Mucosa of descending colon (tissue), 3 donors: Measurements from ENCODE around the gene SST. TPM values are rescaled to one million over a fixed set of nuclear protein-coding genes. Genes with fewer than 3 reads are reported as not detected.
A peak's percentile ranks its signal among the peaks of the same experiment; 100 is the strongest.

ENCODE experiments used
- ATAC-seq: fragments of 200-7000 bp; cut with Tn5 transposase; one replicate; pipeline ENCODE4 v1.9.1; 2020; ENCODE audit warnings: mild to moderate bottlenecking, moderate library complexity
- DNase-seq, 3 donors: peaks; one replicate each; pipeline ENCODE4 v3.0.0-alpha.2; 2020
- H3K36me3 ChIP-seq: fragments of 200-600 bp; one replicate; pipeline ENCODE4 v1.8.0; 2021; ENCODE audit warnings: low read depth, mild to moderate bottlenecking
- H3K4me1 ChIP-seq: fragments of 200-600 bp; one replicate; pipeline ENCODE4 v1.8.0; 2021; ENCODE audit warnings: low read depth, mild to moderate bottlenecking
- H3K4me3 ChIP-seq: fragments of 200-600 bp; one replicate; pipeline ENCODE4 v1.8.0; 2021; ENCODE audit warnings: mild to moderate bottlenecking
- H3K9me3 ChIP-seq: fragments of 200-600 bp; one replicate; pipeline ENCODE4 v1.8.0; 2021; ENCODE audit warnings: mild to moderate bottlenecking
- CTCF ChIP-seq: fragments of 200-600 bp; IDR thresholded peaks from one replicate; pipeline ENCODE4 v1.8.0; 2022; ENCODE audit warnings: antibody characterized with exemption, mild to moderate bottlenecking
- intact Hi-C, 2 donors: fragments of 100-400 bp; cut with DNase I in 1 of 2; cut with micrococcal nuclease in 1 of 2; formaldehyde crosslinking; loops; one replicate each; pipeline versions ENCODE4 v1.11.0 to v1.11.1; 2022; cut with DNase I, micrococcal nuclease
- long read RNA-seq, 2 donors: library from polyadenylated mRNA; unstranded; transcript quantifications; one replicate each; pipeline ENCODE4 v2.0.0, GENCODE V29; 2019 to 2021
- total RNA-seq, 3 donors: library from RNA; stranded (reverse); fragmentation: NEBNext Ultra II Directional in 2 of 3; extraction: Animal tissue kit (Norgen Biotek cat#: 25700) in 2 of 3; gene quantifications; one replicate each; pipeline versions ENCODE4 v1.2.1 to v1.2.4, GENCODE V29; 2021 to 2023
- donor health status: DM: no; HTN: no; CAD: no; lungs with moderate emphysema.
- donor health status: DM: no; HTN: no; CAD: no.
- donor health status: DM: no; HTN: yes; CAD: no.

The SST gene
- total RNA-seq: 10 to 100 TPM in 2 of 3 donors, 1 to 10 TPM in 1; 7.2 to 29.5 (median 23.8) TPM
- long read RNA-seq, donor 1: 0 reads
- long read RNA-seq, donor 2, partial matches to known transcripts: 0 of 3 reads
- long read RNA-seq, donor 2, other reads (novel, unspliced or antisense): 0 of 3 reads

DNA sequence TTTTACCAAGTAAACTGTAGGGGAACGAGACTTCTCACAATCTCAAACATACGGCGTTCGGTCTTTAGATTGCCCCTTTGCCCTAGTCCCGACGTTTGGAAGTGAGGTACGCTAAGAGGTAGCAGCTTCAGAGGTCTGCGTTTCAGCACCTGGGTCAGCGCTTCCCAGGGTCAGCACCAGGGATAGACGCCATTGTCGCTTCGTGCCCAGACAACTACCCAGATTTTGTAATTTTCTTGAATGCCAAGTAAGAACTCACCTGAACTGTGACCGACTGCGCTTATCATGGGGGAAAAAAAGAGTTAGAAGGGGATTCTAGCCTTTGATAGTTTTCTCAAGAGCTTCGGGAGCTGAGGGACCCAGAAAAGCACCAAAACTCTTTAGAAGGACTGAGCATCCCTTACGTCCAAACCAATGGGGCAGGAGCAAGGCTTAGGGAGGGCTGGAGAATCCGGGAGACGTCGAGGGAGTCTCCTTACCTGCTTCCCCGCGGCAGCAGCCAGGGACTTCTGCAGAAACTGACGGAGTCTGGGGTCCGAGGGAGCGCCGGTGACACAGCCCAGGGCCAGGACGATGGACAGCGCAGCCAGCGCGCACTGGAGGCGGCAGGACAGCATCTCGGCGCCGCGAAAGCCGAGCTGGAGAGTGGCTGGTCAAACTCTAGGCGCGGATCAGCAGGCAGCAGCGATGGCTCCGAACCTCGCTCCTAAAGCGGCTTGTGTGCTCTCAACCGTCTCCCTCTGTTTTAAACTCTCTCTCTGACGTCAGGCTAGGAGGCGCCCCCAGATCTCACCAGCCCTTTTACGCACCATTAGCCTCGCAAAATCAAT is at the start of gene SST:
Gene SST, minus strand, starts transcription at position 720 of the 830 bp plus-strand sequence. Its CDS starts 103 bp downstream, at position 617.
- no peak for ATAC-seq

DNA sequence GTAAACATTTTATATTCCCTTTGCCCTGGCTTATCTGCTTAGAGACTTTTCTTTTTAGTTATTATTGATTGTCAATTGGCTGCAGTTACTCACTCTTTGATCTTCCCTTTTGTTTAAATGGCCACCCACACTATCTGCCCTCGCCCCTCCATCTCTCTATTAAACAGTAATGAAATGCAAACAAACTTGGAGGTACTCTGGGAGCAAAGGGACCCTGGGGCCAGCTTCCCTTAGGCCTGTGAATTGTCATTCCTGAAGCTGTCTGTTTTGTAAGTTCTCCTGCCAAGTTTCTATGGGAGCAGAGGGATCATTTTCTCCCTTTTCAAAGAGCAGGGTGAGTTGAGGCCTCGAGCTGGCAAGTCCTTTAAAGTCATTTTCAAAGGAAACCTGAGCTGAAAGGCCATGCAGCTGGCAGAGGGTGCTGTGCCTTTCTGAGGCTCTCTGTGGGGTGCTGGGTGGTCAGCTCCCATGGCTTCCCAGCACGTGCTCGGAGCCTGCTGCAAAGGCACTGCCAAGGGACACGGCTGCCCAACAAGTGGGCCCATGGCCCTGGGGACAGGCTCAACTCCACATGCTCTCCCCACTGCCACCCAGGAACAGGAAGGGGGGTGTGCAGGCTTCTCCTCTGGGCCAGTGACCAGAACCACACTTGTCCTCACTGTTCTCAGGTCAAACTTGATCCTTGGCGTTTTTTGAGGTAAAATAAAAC is 49.6 kb upstream of the SST start:
- no peak for ATAC-seq
- intact Hi-C loops: no loop called here
- Histone ChIP-seq H3K9me3 (no peaks in the 10 kb centered on the region), H3K36me3 (no peaks in the 10 kb centered on the region), H3K4me3 (no peak overlapping the region), H3K4me1 (no peaks in the 10 kb centered on the region)
- DNase-seq: no peak
- no peak for TF ChIP-seq CTCF

More for the DNA sequence above, at the start of gene SST:
- intact Hi-C loops: no loop called here
- DNase-seq: peak in 2 of 3 donors; percentile 25 to 39
- Histone ChIP-seq H3K9me3 (no peaks in the 10 kb centered on the region), H3K4me1 (no peaks in the 10 kb centered on the region), H3K4me3 (no peak within 1 kb of the TSS), H3K36me3 (no peaks in the 10 kb centered on the region)
- no peak for TF ChIP-seq CTCF

- no peak overlapping the region for H3K4me3 ChIP-seq
- no peaks in the 10 kb centered on the region for H3K36me3 ChIP-seq
- no peaks in the 10 kb centered on the region for H3K4me1 ChIP-seq
- no peak for TF ChIP-seq CTCF
- ATAC-seq (no peak), DNase-seq (no peak)
- intact Hi-C loops: no loop called here
- H3K9me3 ChIP-seq: no peaks in the 10 kb centered on the region
Measured at GRCh38 chr3:187718802-187719201, 48.6 kb upstream of the SST start.

DNA sequence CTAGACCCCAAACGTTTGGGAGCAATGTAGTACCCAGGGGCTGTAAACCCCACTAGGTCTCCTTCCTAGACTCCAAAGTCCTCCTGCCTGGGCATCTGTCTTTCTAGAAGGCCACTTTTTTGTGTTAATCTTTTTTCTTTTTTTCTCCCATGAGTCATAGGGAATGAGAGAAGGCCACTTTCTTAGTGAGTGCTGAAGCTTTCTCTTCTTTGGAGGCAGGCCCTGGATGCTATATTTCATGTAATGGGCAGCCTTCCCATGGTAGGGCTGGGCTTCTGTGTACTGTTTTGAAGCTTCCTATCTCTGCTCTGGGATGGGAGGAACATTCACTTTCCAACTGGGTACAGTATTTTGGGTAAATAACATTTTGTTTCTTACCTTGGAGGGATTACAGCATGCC is 47.4 kb upstream of the SST start:
- intact Hi-C loops: no loop called here
- no peak for DNase-seq

More for the DNA sequence above, 47.4 kb upstream of the SST start:
- no peak for ATAC-seq
- no peaks in the 10 kb centered on the region for H3K4me1 ChIP-seq
- TF ChIP-seq CTCF: no peak
- H3K9me3 ChIP-seq: no peaks in the 10 kb centered on the region
- no peak overlapping the region for H3K4me3 ChIP-seq
- H3K36me3 ChIP-seq: no peaks in the 10 kb centered on the region
